Ishikawa (cell line): ENCODE data around the gene MEIS1.

ENCODE experiments used
- CEBPB ChIP-seq: IDR thresholded peaks from 2 replicates; pipeline ENCODE4 v1.6.1; 2012
- CREB1 ChIP-seq: IDR thresholded peaks from 2 replicates; pipeline ENCODE4 v1.6.1; 2012; ENCODE audit warnings: low read depth
- EGR1 ChIP-seq: IDR thresholded peaks from 2 replicates; pipeline ENCODE4 v1.6.1; 2012
- EP300 ChIP-seq: IDR thresholded peaks from 2 replicates; pipeline ENCODE4 v1.6.1; 2012; ENCODE audit warnings: borderline replicate concordance
- FOXM1 ChIP-seq: IDR thresholded peaks from 2 replicates; pipeline ENCODE4 v1.6.1; 2012; ENCODE audit warnings: low read depth, borderline replicate concordance
- MAX ChIP-seq: IDR thresholded peaks from 2 replicates; pipeline ENCODE4 v1.6.1; 2012
- NFIC ChIP-seq: IDR thresholded peaks from 2 replicates; pipeline ENCODE4 v1.6.1; 2012
- RAD21 ChIP-seq: IDR thresholded peaks from 2 replicates; pipeline ENCODE4 v1.6.1; 2012; ENCODE audit warnings: low read depth
- REST ChIP-seq: IDR thresholded peaks from 2 replicates; pipeline ENCODE4 v1.6.1; 2012; ENCODE audit warnings: low read depth, mild to moderate bottlenecking
- TAF1 ChIP-seq: IDR thresholded peaks from 2 replicates; pipeline ENCODE4 v1.6.1; 2012; ENCODE audit warnings: low read depth, mild to moderate bottlenecking
- TCF12 ChIP-seq: IDR thresholded peaks from 2 replicates; pipeline ENCODE4 v1.6.1; 2012; ENCODE audit warnings: low read depth
- TEAD4 ChIP-seq: IDR thresholded peaks from 2 replicates; pipeline ENCODE4 v1.6.1; 2012
- USF1 ChIP-seq: IDR thresholded peaks from 2 replicates; pipeline ENCODE4 v1.6.1; 2012
- YY1 ChIP-seq: IDR thresholded peaks from 2 replicates; pipeline ENCODE4 v1.6.1; 2012; ENCODE audit warnings: low read depth
- ZBTB7A ChIP-seq: IDR thresholded peaks from 2 replicates; pipeline ENCODE4 v1.6.1; 2012; ENCODE audit warnings: low read depth

Gene MEIS1

GRCh38 chr2:66563473-66563872, 128.5 kb downstream of the MEIS1 start:
- TF ChIP-seq CEBPB (no peak), CREB1 (no peak), EGR1 (no peak), REST (no peak), ZBTB7A (no peak)

- TF ChIP-seq RAD21 (no peak), TCF12 (no peak), REST (no peak), USF1 (no peak), MAX (no peak)
Measured at GRCh38 chr2:66565291-66565690, 130.4 kb downstream of the MEIS1 start.

GRCh38 chr2:66566726-66567399, 131.9 kb downstream of the MEIS1 start:
- TF ChIP-seq CEBPB (no peak), EP300 (no peak), USF1 (no peak), EGR1 (no peak), RAD21 (no peak)

GRCh38 chr2:66567729-66568128, 132.8 kb downstream of the MEIS1 start:
- no peak for TF ChIP-seq TEAD4
- no peak for TF ChIP-seq RAD21
- no peak for TF ChIP-seq REST
- TF ChIP-seq CEBPB: no peak
- TF ChIP-seq TCF12: no peak
- no peak for TF ChIP-seq EGR1
- TF ChIP-seq ZBTB7A: no peak
- no peak for TF ChIP-seq YY1
- TF ChIP-seq FOXM1: no peak
- no peak for TF ChIP-seq USF1
- no peak for TF ChIP-seq CREB1
- no peak for TF ChIP-seq TAF1
- no peak for TF ChIP-seq NFIC
- no peak for TF ChIP-seq EP300
- no peak for TF ChIP-seq MAX
